IPS DF 6.9 (cell line): ENCODE results near the gene MXRA8.

ENCODE experiments used
- DNase-seq: peaks from one replicate; pipeline ENCODE4 v3.0.0-alpha.2; 2013; ENCODE audit warnings: low read depth, low spot score
- H3K27ac ChIP-seq: one replicate; pipeline ENCODE4 v1.5.1; 2013; ENCODE audit warnings: low read length, control low read depth
- H3K27me3 ChIP-seq: 2 replicates; pipeline ENCODE4 v1.6.1; 2013; ENCODE audit warnings: mild to moderate bottlenecking, low read length; ENCODE audit not compliant: control insufficient read depth, insufficient read depth
- H3K36me3 ChIP-seq: 2 replicates; pipeline ENCODE4 v1.6.1; 2013; ENCODE audit warnings: low read length; ENCODE audit not compliant: control insufficient read depth, insufficient read depth
- H3K4me1 ChIP-seq: 2 replicates; pipeline ENCODE4 v1.6.1; 2013; ENCODE audit warnings: low read length; ENCODE audit not compliant: control insufficient read depth, insufficient read depth
- H3K4me3 ChIP-seq: 2 replicates; pipeline ENCODE4 v1.5.1; 2013; ENCODE audit warnings: mild to moderate bottlenecking, low read length
- H3K9me3 ChIP-seq: 2 replicates; pipeline ENCODE4 v1.6.1; 2013; ENCODE audit warnings: low read length, inconsistent platforms; ENCODE audit not compliant: control insufficient read depth, insufficient read depth
- WGBS: extraction: QIAGEN DNeasy Blood & Tissue Kit; methylation state at CpG from one replicate; pipeline ENCODE4 v1.1.7; 2013; ENCODE audit warnings: mixed read lengths, missing lambda C conversion rate; ENCODE audit not compliant: insufficient read length, insufficient coverage; 5-methylcytosine and 5-hydroxymethylcytosine counted together

Gene MXRA8

GRCh38 chr1:1306070-1306660 is 52.2 kb downstream of the MXRA8 start:
- H3K27me3 ChIP-seq: no peaks in the 10 kb centered on the region
- peaks cover 2% of the 10 kb centered on the region for H3K36me3 ChIP-seq
- no CpG with 5 or more reads among the region's 11 CpGs for WGBS
- no peak overlapping the region for H3K27ac ChIP-seq
- no peak for DNase-seq
- H3K4me3 ChIP-seq: no peak overlapping the region
- H3K9me3 ChIP-seq: no peaks in the 10 kb centered on the region
- H3K4me1 ChIP-seq: peaks cover 18% of the 10 kb centered on the region

- Histone ChIP-seq H3K27ac (no peak overlapping the region), H3K4me1 (peaks cover 18% of the 10 kb centered on the region), H3K9me3 (no peaks in the 10 kb centered on the region), H3K36me3 (no peaks in the 10 kb centered on the region; the same call in 1 of the 2 replicates), H3K4me3 (no peak overlapping the region), H3K27me3 (no peaks in the 10 kb centered on the region)
- no peak for DNase-seq
- no CpG with 5 or more reads among the region's 25 CpGs for WGBS
Observed at GRCh38 chr1:1305300-1306069, 52.9 kb downstream of the MXRA8 start.

- no peak for DNase-seq
- WGBS: no CpG with 5 or more reads among the region's 29 CpGs
- Histone ChIP-seq H3K4me1 (peaks cover 18% of the 10 kb centered on the region), H3K36me3 (no peaks in the 10 kb centered on the region; the same call in 1 of the 2 replicates), H3K9me3 (no peaks in the 10 kb centered on the region), H3K27ac (no peak overlapping the region), H3K27me3 (no peaks in the 10 kb centered on the region), H3K4me3 (no peak overlapping the region)
Observed at GRCh38 chr1:1304331-1305299, 53.7 kb downstream of the MXRA8 start.

- no CpG with 5 or more reads among the region's 13 CpGs for WGBS
- H3K4me3 ChIP-seq: no peak overlapping the region
Observed at GRCh38 chr1:1303736-1304135, 54.6 kb downstream of the MXRA8 start.

GRCh38 chr1:1302951-1303509 is 55.3 kb downstream of the MXRA8 start:
- Histone ChIP-seq H3K4me3 (no peak overlapping the region), H3K27me3 (no peaks in the 10 kb centered on the region), H3K36me3 (no peaks in the 10 kb centered on the region; the same call in 1 of the 2 replicates), H3K4me1 (peaks cover 13% of the 10 kb centered on the region), H3K9me3 (no peaks in the 10 kb centered on the region), H3K27ac (no peak overlapping the region)
- WGBS: no CpG with 5 or more reads among the region's 31 CpGs
- no peak for DNase-seq

More at GRCh38 chr1:1303736-1304135, 54.6 kb downstream of the MXRA8 start:
- Histone ChIP-seq H3K36me3 (no peaks in the 10 kb centered on the region; the same call in 1 of the 2 replicates), H3K4me1 (peaks cover 13% of the 10 kb centered on the region), H3K27me3 (no peaks in the 10 kb centered on the region), H3K9me3 (no peaks in the 10 kb centered on the region), H3K27ac (no peak overlapping the region)
- no peak for DNase-seq
